Calu3 (cell line): ENCODE results near the gene MBNL1. TPM values are rescaled to one million over a fixed set of nuclear protein-coding genes. Genes with fewer than 3 reads are reported as not detected.

Source experiments
- BruUV-seq: library from RNA; stranded (reverse); fragments of 400-500 nt; replicated peaks from 2 replicates; lab custom pipeline; 2021; lab: Mats Ljungman, UMichigan
- CTCF ChIA-PET: fragments of 300-600 bp; sonication (Branson Sonifier 250); formaldehyde crosslinking; loops from one replicate; lab custom pipeline; 2022; ENCODE audit warnings: antibody characterized with exemption; lab: Charles Lee
- DNase-seq: peaks from one replicate; pipeline ENCODE4 v3.0.0; 2022
- H3K27ac Mint-ChIP-seq: one replicate; pipeline ENCODE4 v1.8.0; 2022; ENCODE audit warnings: mixed read lengths; ENCODE audit not compliant: unreplicated experiment
- H3K27me3 Mint-ChIP-seq: one replicate; pipeline ENCODE4 v1.8.0; 2022; ENCODE audit warnings: mixed read lengths; ENCODE audit not compliant: unreplicated experiment
- H3K36me3 Mint-ChIP-seq: one replicate; pipeline ENCODE4 v1.8.0; 2022; ENCODE audit warnings: mild to moderate bottlenecking, moderate library complexity, mixed read lengths; ENCODE audit not compliant: insufficient read depth, unreplicated experiment
- H3K4me1 Mint-ChIP-seq: one replicate; pipeline ENCODE4 v1.8.0; 2022; ENCODE audit warnings: mild to moderate bottlenecking, low read depth, mixed read lengths; ENCODE audit not compliant: unreplicated experiment
- H3K4me3 Mint-ChIP-seq: one replicate; pipeline ENCODE4 v1.8.0; 2022; ENCODE audit warnings: mild to moderate bottlenecking, low read depth, moderate library complexity, mixed read lengths; ENCODE audit not compliant: unreplicated experiment
- H3K9me3 Mint-ChIP-seq: one replicate; pipeline ENCODE4 v1.8.0; 2022; ENCODE audit warnings: low read depth, mixed read lengths; ENCODE audit not compliant: unreplicated experiment
- intact Hi-C: fragments of 100-400 bp; cut with micrococcal nuclease; formaldehyde crosslinking; loops from one replicate; pipeline ENCODE4 v1.10.0; 2022; ENCODE audit not compliant: unreplicated experiment
- total RNA-seq: library from RNA; stranded (reverse); gene quantifications from 2 replicates; pipeline ENCODE4 v1.2.3, GENCODE V29; 2022
- TF ChIP-seq, protein P1 (sequence below): fragments of 200-600 bp; IDR thresholded peaks from one replicate; pipeline ENCODE4 v1.8.0; 2022; ENCODE audit warnings: antibody characterized with exemption; ENCODE audit not compliant: unreplicated experiment

The MBNL1 gene
- total RNA-seq, 1 experiment from 2014 or later = 183 TPM

DNA sequence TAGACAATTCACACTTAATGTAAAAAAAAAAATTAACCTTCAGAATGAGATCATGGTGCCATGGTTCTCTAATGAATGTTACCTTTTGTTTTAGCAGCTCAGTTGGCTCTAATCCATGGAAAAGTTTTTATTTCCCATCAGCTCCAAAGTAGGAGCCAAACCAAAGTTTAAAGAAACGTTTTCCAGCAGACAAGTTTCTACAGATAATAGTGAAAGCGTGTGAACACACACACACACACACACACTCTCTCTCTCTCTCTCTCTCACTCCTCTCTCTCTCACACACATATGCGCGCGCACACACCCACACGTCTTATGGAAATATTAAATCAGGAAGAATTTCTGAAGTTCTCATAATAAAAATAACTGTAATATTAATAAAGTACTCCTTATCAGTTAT is 46.9 kb downstream of the MBNL1 start:
- intact Hi-C loops = no loop called here
- no peak for DNase-seq
- Mint-ChIP-seq H3K36me3 (peaks cover 9% of the 10 kb centered on the region), H3K27ac (peak overlapping the region; percentile 4), H3K4me1 (peaks cover 41% of the 10 kb centered on the region), H3K4me3 (no peak overlapping the region), H3K9me3 (no peaks in the 10 kb centered on the region), H3K27me3 (no peaks in the 10 kb centered on the region)
- TF ChIP-seq, protein P1, sequence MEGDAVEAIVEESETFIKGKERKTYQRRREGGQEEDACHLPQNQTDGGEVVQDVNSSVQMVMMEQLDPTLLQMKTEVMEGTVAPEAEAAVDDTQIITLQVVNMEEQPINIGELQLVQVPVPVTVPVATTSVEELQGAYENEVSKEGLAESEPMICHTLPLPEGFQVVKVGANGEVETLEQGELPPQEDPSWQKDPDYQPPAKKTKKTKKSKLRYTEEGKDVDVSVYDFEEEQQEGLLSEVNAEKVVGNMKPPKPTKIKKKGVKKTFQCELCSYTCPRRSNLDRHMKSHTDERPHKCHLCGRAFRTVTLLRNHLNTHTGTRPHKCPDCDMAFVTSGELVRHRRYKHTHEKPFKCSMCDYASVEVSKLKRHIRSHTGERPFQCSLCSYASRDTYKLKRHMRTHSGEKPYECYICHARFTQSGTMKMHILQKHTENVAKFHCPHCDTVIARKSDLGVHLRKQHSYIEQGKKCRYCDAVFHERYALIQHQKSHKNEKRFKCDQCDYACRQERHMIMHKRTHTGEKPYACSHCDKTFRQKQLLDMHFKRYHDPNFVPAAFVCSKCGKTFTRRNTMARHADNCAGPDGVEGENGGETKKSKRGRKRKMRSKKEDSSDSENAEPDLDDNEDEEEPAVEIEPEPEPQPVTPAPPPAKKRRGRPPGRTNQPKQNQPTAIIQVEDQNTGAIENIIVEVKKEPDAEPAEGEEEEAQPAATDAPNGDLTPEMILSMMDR = no peak
- no TSS peak for BruUV-seq
- CTCF ChIA-PET = interaction anchor here (0.6 to 3.7 kb wide), 4 partner anchors 8 to 1373 kb away, joined by 3 to 13 read pairs (median 3); no protein-coding TSS in a partner anchor

- CTCF ChIA-PET = interaction anchor here (1.2 to 3.7 kb wide), 2 partner anchors 9 to 12 kb away, joined by 3 to 13 read pairs; no protein-coding TSS in a partner anchor
- no TSS peak for BruUV-seq
Measured at GRCh38 chr3:152316318-152316717, 47.6 kb downstream of the MBNL1 start.

GRCh38 chr3:152317184-152317583 is 48.5 kb downstream of the MBNL1 start:
- BruUV-seq = no TSS peak
- no peak for DNase-seq
- Mint-ChIP-seq H3K9me3 (no peaks in the 10 kb centered on the region), H3K36me3 (peaks cover 9% of the 10 kb centered on the region), H3K27me3 (no peaks in the 10 kb centered on the region), H3K27ac (no peak overlapping the region), H3K4me1 (peaks cover 57% of the 10 kb centered on the region), H3K4me3 (no peak overlapping the region)
- intact Hi-C loops = no loop called here
- CTCF ChIA-PET = interaction anchor here (3.7 kb wide), 1 partner anchor 10 kb away, joined by 13 read pairs; no protein-coding TSS in a partner anchor
- TF ChIP-seq, protein P1 = no peak

More at GRCh38 chr3:152316318-152316717, 47.6 kb downstream of the MBNL1 start:
- TF ChIP-seq, protein P1 = no peak
- intact Hi-C loops = no loop called here
- no peak for DNase-seq
- Mint-ChIP-seq H3K36me3 (peaks cover 9% of the 10 kb centered on the region), H3K27me3 (no peaks in the 10 kb centered on the region), H3K27ac (peak overlapping the region; percentile 4), H3K4me3 (no peak overlapping the region), H3K9me3 (no peaks in the 10 kb centered on the region), H3K4me1 (peaks cover 48% of the 10 kb centered on the region)

- H3K4me3 Mint-ChIP-seq = no peak overlapping the region
- TF ChIP-seq, protein P1 = no peak
- BruUV-seq = no TSS peak
- H3K4me1 Mint-ChIP-seq = peaks cover 64% of the 10 kb centered on the region
- H3K9me3 Mint-ChIP-seq = no peaks in the 10 kb centered on the region
- peaks cover 3% of the 10 kb centered on the region for H3K36me3 Mint-ChIP-seq
- H3K27me3 Mint-ChIP-seq = no peaks in the 10 kb centered on the region
- CTCF ChIA-PET = interaction anchor here (0.8 to 3.7 kb wide), 5 partner anchors 11 to 124 kb away, joined by 3 to 13 read pairs (median 4); partner anchors contain the start of gene MBNL1
- intact Hi-C loops = no loop called here
- DNase-seq = no peak
- H3K27ac Mint-ChIP-seq = no peak overlapping the region
Measured at GRCh38 chr3:152317956-152318355, 49.2 kb downstream of the MBNL1 start.
